Caki2 (cell line): Measurements from ENCODE around the gene LIPE. TPM values are rescaled to one million over a fixed set of nuclear protein-coding genes. Genes with fewer than 3 reads are reported as not detected.
"Not testable (repeated sequence)": the region's sequence is repeated elsewhere in the genome, so short reads cannot be mapped to it uniquely, and the experiment has no call there.

Experiments
- DNase-seq: peaks from one replicate; pipeline ENCODE4 v3.0.0-alpha.2; 2015; ENCODE audit warnings: low read depth
- in situ Hi-C: cut with HindIII; loops from 2 replicates; pipeline ENCODE4 v1.10.0; 2016; ENCODE audit warnings: low sequenced_read_pairs, low pct_unique_long_range_greater_than_20kb, mixed read lengths
- total RNA-seq: library from RNA; depleted of rRNA; stranded (reverse); fragments of >200 nt; shearing (Covaris generic); gene quantifications from 2 replicates; pipeline ENCODE4 v1.2.3, GENCODE V29; 2014; ENCODE audit warnings: low replicate concordance

Gene LIPE
- total RNA-seq, 1 experiment from 2014 or later: 13.1 TPM

GRCh38 chr19:42450314-42450934 lies 23.2 kb upstream of the LIPE start:
- in situ Hi-C loops: no loop called here
- DNase-seq: peak; percentile 85

DNA sequence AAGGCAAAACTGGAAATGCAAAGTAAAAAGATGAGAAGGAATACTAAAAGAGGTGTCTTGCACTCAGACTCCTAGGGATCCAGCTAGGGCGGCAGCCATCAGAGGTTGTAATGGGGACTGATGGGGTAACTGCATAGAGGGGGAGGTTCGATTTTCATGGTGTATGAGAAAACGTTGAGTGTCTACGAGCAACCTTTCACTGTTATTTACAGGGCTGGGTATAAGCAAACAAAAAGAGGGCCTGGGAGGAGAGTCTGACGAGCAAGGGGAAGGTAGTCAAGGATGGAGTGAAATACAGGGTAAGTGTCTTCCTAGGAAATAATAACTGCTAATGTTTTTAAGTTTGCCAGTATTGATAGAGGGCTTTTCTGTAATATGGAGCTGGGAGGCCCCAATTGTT lies 21.1 kb upstream of the LIPE start:
- in situ Hi-C loops: loop anchor here (25.0 kb wide), 1 partner anchor 336 kb away; no protein-coding TSS in a partner anchor
- DNase-seq: not testable (repeated sequence)

DNA sequence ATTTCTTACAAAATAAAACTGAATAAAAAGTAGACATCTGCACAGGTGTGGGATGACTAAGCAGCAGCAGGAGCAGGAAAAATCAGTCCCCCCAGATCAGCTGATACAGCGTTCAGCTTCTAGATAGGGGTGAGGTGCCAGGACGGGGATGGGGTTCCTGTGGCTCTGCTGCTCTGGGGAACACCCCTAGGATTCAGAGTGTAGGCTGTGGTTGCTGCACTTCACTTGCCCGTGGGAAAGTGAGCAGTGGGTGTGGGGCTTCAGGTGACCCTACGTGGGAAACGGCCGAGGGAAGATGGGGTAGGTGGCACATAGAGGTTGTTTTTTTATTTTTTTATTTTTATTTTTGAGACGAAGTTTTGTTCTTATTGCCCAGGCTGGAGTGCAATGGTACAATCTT lies 18.8 kb upstream of the LIPE start:
- in situ Hi-C loops: loop anchor here (25.0 kb wide), 1 partner anchor 334 kb away; no protein-coding TSS in a partner anchor
- no peak for DNase-seq

DNA sequence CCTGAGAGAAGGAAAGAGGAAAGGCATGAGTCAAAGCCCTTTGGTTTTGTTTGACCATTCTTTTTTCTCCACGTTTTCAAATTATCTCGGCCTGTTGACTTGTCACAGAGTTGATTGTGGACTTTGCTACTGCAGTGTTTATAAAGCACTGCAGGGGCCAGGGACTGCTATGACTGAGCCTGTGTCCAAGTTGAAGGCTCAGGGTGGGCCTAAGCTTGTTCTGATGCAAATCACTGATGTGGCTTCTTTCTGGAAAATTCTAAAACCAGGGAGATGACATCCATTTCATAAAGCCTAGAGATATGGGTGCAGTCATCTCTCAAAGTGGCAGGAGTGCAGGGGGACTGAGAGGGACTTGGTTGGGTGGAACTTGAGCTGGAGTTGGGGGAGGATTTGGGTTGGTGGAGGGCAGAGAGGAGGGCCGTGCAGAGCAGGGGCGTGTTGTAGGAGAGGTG lies 16.8 kb upstream of the LIPE start:
- in situ Hi-C loops: loop anchor here (25.0 kb wide), 1 partner anchor 332 kb away; no protein-coding TSS in a partner anchor
- DNase-seq: no peak

DNA sequence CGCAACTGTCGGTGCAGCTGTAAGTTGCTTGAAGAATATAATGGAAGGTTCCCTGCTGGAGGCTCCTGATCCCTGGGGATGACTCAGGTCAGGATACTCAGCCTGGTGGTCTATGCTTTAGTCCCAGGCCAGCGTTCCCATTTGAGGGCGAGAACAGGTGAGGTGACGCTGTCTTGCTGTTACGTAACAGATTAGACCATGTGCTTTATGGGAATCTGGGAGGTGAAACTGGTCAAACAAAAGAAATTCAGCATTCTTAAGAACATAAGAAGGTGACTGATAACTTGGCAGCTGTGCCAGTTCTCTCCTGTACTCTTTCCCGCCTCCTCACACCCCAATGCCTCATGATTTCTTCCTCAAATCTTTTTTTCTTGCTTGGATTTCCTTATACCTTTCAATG lies 15.6 kb upstream of the LIPE start, which contains the start of gene CXCL17:
Gene CXCL17 (minus strand): TSS at position 114 of the 400 bp plus-strand sequence. CDS start 114 bp downstream, outside the sequence.
- in situ Hi-C loops: loop anchor here (25.0 kb wide), 1 partner anchor 331 kb away; no protein-coding TSS in a partner anchor
- DNase-seq: no peak

DNA sequence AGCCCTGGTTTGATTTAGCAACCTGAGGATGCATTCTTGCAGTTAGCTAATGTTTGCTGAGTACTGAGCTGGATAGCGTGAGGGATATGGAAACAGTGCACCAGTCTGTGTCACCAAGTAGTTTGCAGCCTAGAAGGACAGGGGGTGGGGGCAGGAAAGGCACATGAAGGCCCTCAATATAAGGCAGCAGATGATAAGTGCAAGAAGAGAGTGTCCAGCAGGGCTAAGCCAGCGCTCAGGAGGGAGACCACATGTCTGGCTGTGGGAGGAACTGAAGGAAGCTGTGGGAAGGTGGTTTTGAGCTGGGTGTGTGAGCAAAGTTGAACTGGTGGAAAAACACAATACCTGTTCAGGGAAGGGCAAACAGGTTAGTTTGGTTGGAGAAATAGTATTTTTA lies 13.9 kb upstream of the LIPE start:
- in situ Hi-C loops: loop anchor here (25.0 kb wide), 1 partner anchor 329 kb away; no protein-coding TSS in a partner anchor
- no peak for DNase-seq

- DNase-seq: peak; percentile 21
- in situ Hi-C loops: loop anchor here (25.0 kb wide), 1 partner anchor 328 kb away; no protein-coding TSS in a partner anchor
Measured at GRCh38 chr19:42440357-42441048, 13.3 kb upstream of the LIPE start.

DNA sequence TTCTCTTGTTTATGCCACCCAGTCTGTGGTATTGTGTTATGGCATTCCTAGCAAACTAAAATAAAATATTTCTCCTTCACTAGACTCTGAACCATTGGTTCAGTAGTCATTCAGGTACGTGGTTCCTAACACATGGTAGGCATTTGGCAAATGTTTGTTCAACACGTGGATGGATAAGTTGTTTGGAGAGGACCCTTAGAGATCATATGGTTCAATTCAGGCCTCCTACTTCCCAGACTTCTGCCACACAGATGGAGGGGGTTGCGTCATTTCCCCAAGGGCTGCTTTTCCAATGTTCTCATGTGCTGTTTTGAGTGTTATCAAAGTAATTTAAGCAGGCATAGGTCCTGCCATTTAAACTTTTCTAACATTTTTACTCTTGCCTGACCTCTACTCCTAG lies 8.8 kb upstream of the LIPE start:
- no peak for DNase-seq
- in situ Hi-C loops: loop anchor here (25.0 kb wide), 1 partner anchor 324 kb away; no protein-coding TSS in a partner anchor

DNA sequence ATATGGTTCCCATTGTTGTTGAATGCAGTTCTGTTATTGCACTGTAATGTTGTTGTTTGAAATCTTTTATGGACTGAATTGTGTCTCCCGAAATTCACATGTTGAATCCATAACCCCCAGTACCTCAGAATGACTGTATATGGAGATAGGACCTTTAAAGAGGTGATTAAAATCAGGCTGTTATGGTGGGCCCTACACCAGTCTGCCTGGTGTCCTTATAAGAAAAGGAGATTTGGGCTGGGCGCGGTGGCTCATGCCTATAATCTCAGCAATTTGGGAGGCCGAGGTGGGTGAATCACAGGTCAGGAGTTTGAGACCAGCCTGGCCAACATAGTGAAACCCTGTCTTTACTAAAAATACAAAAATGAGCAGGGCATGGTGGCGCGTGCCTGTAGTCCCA lies 8.1 kb upstream of the LIPE start:
- no peak for DNase-seq
- in situ Hi-C loops: loop anchor here (25.0 kb wide), 1 partner anchor 323 kb away; no protein-coding TSS in a partner anchor

DNA sequence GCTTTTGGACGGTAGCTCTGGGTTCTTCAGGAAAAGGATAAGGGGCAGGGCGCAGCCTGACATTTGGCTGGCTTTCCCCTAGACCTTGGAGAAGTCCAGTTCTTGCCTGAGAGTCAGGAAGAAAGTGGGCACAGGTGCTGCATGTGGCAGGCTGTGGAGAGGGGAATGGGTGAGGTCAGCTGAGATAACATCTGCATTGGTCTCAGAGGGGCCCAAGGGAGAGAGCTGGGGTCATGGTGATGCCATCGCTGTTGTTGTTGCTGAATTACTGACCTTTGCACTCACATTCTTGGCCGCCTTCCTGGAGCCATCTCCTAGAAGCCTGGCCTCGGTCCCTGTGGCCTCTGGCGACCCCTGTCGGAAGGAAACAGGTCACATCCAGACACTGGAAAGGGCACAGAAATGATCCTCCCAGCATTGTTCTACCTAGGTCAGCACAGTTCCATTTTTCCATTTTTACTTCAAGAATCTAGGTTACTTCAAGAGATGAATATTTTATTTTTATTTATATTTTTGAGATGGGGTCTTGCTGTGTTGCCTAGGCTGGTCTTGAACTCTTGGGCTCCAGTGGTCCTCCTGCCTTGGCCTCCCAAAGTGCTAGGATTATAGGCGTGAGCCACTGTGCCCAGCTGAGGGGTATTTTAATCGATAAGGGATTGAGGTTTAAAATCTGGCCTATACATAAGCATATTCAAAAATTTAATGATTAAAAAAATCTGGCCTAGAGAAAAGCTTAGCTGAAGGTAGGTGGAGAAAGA lies 6.5 kb upstream of the LIPE start:
- in situ Hi-C loops: loop anchor here (25.0 kb wide), 1 partner anchor 321 kb away; no protein-coding TSS in a partner anchor
- peak; percentile 68 for DNase-seq

DNA sequence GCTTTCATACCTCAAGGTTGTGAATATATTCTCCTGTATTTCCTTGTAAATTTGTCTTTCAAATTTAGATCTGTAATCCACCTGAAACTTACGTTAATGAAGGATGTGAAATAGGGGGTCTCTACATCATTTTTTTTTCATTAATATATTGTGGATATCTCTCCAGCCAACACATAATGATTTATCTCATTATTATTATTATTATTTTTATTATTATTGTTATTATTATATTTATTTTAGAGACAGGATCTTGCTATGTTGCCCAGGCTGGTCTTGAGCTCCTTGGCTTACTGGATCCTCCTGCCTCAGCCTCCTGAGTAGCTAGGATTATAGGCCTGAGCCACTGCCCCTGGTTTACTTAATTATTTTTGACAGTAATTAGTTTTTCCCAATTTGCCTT lies 4.3 kb upstream of the LIPE start:
- in situ Hi-C loops: loop anchor here (25.0 kb wide), 1 partner anchor 319 kb away; no protein-coding TSS in a partner anchor
- no peak for DNase-seq

DNA sequence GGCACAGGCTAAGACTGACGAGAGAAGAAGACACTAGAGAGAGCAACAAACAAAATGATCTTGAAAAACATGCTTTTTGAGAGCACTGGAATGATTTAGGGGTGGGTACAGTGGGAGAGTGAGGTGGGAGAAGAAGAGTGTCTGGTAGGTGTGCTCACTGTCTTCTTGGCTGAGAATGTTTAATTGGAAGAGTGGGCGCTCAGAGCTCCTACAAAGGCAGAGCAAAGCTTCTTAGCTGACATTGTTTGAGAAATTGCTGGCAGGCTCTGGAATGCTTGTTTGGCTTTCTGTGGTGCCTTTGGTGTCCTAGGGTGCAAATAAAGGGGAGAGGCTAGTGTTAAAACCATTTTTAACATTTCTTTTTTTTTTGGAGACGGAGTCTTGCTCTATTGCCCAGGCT lies 1.5 kb upstream of the LIPE start:
- in situ Hi-C loops: loop anchor here (25.0 kb wide), 1 partner anchor 316 kb away; no protein-coding TSS in a partner anchor

DNA sequence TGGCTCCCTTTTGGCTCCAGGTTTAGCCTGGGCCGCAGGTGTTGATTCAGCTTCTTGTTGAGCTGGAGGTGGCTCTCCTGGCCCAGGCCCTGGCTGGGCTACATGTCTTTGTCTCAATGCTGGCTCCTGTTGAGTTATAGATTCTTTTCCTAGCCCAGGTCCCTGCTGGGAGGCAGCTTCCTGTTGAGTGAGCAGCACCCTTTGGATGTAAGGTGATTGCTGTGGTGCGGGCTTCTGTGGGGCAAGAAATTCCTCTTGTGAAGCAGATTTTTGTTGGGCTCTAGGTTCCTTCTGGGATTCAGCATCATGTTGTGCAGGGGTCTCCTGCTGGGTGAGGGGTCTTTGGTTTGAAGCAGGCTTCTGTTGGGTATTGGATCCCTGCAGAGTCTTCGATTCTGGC lies 545 bp downstream of the LIPE start:
- DNase-seq: no peak
- in situ Hi-C loops: loop anchor here (25.0 kb wide), 1 partner anchor 314 kb away; no protein-coding TSS in a partner anchor

More for the DNA sequence above, 1.5 kb upstream of the LIPE start:
- no peak for DNase-seq

GRCh38 chr19:42424712-42425131 lies 2.5 kb downstream of the LIPE start:
- in situ Hi-C loops: loop anchor here (25.0 kb wide), 1 partner anchor 312 kb away; no protein-coding TSS in a partner anchor
- no peak for DNase-seq

DNA sequence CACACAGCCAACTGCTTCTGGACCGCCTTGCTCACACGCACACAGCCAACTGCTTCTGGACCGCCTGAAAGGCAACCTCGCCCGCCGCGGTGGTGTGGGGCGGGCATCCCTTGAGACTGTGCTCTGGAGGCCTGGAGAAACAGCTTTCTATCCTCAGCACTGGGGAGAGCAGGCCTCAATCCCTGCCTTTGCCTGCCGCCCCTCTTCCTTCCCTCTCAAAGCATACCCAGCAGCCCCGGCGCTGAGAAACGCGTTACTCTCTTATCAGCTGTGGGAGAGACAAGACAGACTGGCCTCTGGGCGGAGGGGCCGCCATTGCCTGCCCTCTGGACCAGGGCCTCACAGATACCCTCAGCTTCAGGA lies 2.9 kb downstream of the LIPE start:
- DNase-seq: no peak
- in situ Hi-C loops: no loop called here

GRCh38 chr19:42423462-42424344 lies 3.5 kb downstream of the LIPE start:
- in situ Hi-C loops: no loop called here
- DNase-seq: peak; percentile 83

DNA sequence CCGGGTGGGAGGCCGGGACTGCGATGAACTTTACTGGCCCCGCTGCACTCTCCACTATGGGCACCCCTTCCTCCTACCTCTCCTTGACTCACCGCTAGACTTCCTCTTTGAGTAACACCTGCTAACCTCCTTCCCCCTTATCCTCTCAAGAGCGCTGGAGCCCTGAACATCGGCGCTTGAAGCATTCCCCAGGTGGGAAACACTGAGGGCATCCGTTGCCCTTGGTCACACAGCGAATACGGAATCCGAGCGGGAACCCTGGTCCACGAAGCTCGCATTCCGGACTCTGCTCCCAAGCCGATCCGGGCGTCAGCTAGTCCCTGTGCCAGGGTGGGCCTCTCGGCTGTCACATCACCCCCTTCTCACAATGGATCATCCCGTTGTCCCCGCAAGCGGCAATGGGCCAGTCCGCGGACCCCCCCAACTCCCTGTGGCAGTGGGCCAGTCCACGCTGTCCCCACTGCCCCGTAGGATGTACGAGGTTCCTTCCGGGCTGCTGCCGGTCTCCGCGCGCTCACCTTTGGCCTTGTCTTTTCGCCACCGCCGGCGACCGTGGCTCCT lies 4.2 kb downstream of the LIPE start:
- no peak for DNase-seq
- in situ Hi-C loops: no loop called here
